HepG2 (cell line): ENCODE results near the gene ST3GAL4.
"Not testable (repeated sequence)": the region's sequence is repeated elsewhere in the genome, so short reads cannot be mapped to it uniquely, and the experiment has no call there.

ENCODE experiments used
- BHLHE40 ChIP-seq: IDR thresholded peaks from 2 replicates; pipeline ENCODE4 v1.6.1; 2011; ENCODE audit warnings: low read length, improper control_type of control experiment
- ELK4 ChIP-seq: sonication (generic); formaldehyde crosslinking; IDR thresholded peaks from 2 replicates; pipeline ENCODE4 v1.9.0; 2021; ENCODE audit warnings: missing genetic modification reagents, borderline replicate concordance
- HMGXB4 ChIP-seq, 2 experiments: sonication (generic) in 1 of 2; formaldehyde crosslinking in 1 of 2; IDR thresholded peaks; 2 replicates each; pipeline versions ENCODE4 v1.4.0 to v1.6.1; 2018 to 2020; ENCODE audit warnings: missing genetic modification reagents in 2 of 2, borderline replicate concordance in 1 of 2, low read depth in 1 of 2, mild to moderate bottlenecking in 1 of 2, missing biosample characterization in 1 of 2
- MAZ ChIP-seq, 2 experiments: sonication (generic) in 1 of 2; formaldehyde crosslinking in 1 of 2; IDR thresholded peaks; 2 replicates each; pipeline versions ENCODE4 v1.5.0 to v1.6.1; 2012 to 2020; ENCODE audit warnings: low read depth in 2 of 2, mild to moderate bottlenecking in 2 of 2, borderline replicate concordance in 1 of 2, improper control_type of control experiment in 1 of 2, low read length in 1 of 2, missing genetic modification reagents in 1 of 2, moderate library complexity in 1 of 2
- POLR2AphosphoS5 ChIP-seq: IDR thresholded peaks from 2 replicates; pipeline ENCODE4 v1.6.1; 2012; ENCODE audit warnings: low read depth, low read length
- SIN3A ChIP-seq: IDR thresholded peaks from 2 replicates; pipeline ENCODE4 v1.6.1; 2011; ENCODE audit warnings: low read depth, mild to moderate bottlenecking, control low read depth, low read length, borderline replicate concordance
- SMC3 ChIP-seq: IDR thresholded peaks from 2 replicates; pipeline ENCODE4 v1.6.1; 2011; ENCODE audit warnings: low read length, improper control_type of control experiment
- SYNCRIP ChIP-seq: fragments of 200-400 bp; formaldehyde crosslinking; IDR thresholded peaks from 2 replicates; pipeline ENCODE4 v1.6.1; 2018; ENCODE audit warnings: mild to moderate bottlenecking, low read depth, low read length; ENCODE audit not compliant: insufficient read depth
- TBL1XR1 ChIP-seq: fragments of 150-350 bp; IDR thresholded peaks from 2 replicates; pipeline ENCODE4 v1.6.1; 2014; ENCODE audit warnings: borderline replicate concordance, low read length; ENCODE audit not compliant: partially characterized antibody
- ZNF253 ChIP-seq: sonication (generic); formaldehyde crosslinking; IDR thresholded peaks from 2 replicates; pipeline ENCODE4 v1.8.0; 2022; ENCODE audit warnings: mild to moderate bottlenecking, missing genetic modification reagents, borderline replicate concordance
- ZNF350 ChIP-seq: sonication (generic); formaldehyde crosslinking; IDR thresholded peaks from 2 replicates; pipeline ENCODE4 v1.4.0; 2020; ENCODE audit warnings: mild to moderate bottlenecking, low read depth, missing genetic modification reagents, borderline replicate concordance
- ZNF574 ChIP-seq: sonication (generic); formaldehyde crosslinking; IDR thresholded peaks from 2 replicates; pipeline ENCODE4 v1.4.0; 2020; ENCODE audit warnings: missing genetic modification reagents
- ZNF644 ChIP-seq: IDR thresholded peaks from 2 replicates; pipeline ENCODE4 v1.6.1; 2016; ENCODE audit warnings: low read depth

- TF ChIP-seq MAZ (IDR thresholded peaks at IDR 0.05; ENCODE audit: borderline replicate concordance, low read depth, low read length); MAZ (CRISPR knock-in tag; IDR thresholded peaks at IDR 0.05; ENCODE audit: low read depth); ELK4 (CRISPR knock-in tag); ZNF350 (CRISPR knock-in tag); HMGXB4 (CRISPR knock-in tag; IDR thresholded peaks at IDR 0.05; ENCODE audit: borderline replicate concordance in 1 of 2, low read depth in 1 of 2); ZNF253; ZNF574 (CRISPR knock-in tag); BHLHE40; SIN3A; TBL1XR1; ZNF644 (CRISPR knock-in tag); SYNCRIP; SMC3; POLR2AphosphoS5: not testable (repeated sequence)
Measured at GRCh38 chr11:126373389-126374066, 18.0 kb downstream of the ST3GAL4 start.
